H9 (cell line): ENCODE data around the gene DOCK1. TPM values are rescaled to one million over a fixed set of nuclear protein-coding genes. Genes with fewer than 3 reads are reported as not detected.

Experiments used
- DNase-seq: peaks from one replicate; pipeline ENCODE4 v3.0.0-alpha.2; 2017
- H2AFZ ChIP-seq: one replicate; pipeline ENCODE4 v1.6.1; 2013; ENCODE audit warnings: mild to moderate bottlenecking, low read length, control low read depth, moderate library complexity
- H2AK5ac ChIP-seq: 2 replicates; pipeline ENCODE4 v1.6.1; 2013; ENCODE audit warnings: low read length, control low read depth, mixed read lengths; ENCODE audit not compliant: insufficient read length
- H2BK120ac ChIP-seq: one replicate; pipeline ENCODE4 v1.6.1; 2013; ENCODE audit warnings: low read depth, mild to moderate bottlenecking, low read length, control low read depth, inconsistent platforms; ENCODE audit not compliant: poor library complexity, severe bottlenecking
- H2BK12ac ChIP-seq: 2 replicates; pipeline ENCODE4 v1.6.1; 2013; ENCODE audit warnings: low read length, control low read depth, mixed read lengths, low read depth; ENCODE audit not compliant: insufficient read length
- H2BK15ac ChIP-seq: 2 replicates; pipeline ENCODE4 v1.6.1; 2013; ENCODE audit warnings: low read depth, low read length, control low read depth
- H2BK20ac ChIP-seq: one replicate; pipeline ENCODE4 v1.6.1; 2013; ENCODE audit warnings: low read depth, mild to moderate bottlenecking, low read length, control low read depth, inconsistent platforms; ENCODE audit not compliant: poor library complexity, severe bottlenecking
- H2BK5ac ChIP-seq: 2 replicates; pipeline ENCODE4 v1.6.1; 2013; ENCODE audit warnings: low read length, control low read depth, mixed read lengths; ENCODE audit not compliant: insufficient read length
- H3K14ac ChIP-seq: 2 replicates; pipeline ENCODE4 v1.6.1; 2013; ENCODE audit warnings: low read length, control low read depth; ENCODE audit not compliant: insufficient read depth
- H3K18ac ChIP-seq: 2 replicates; pipeline ENCODE4 v1.6.1; 2013; ENCODE audit warnings: low read depth, mild to moderate bottlenecking, mixed read lengths, low read length, control low read depth; ENCODE audit not compliant: insufficient read length
- H3K23ac ChIP-seq: 2 replicates; pipeline ENCODE4 v1.6.1; 2013; ENCODE audit warnings: low read length, control low read depth, mixed read lengths, low read depth; ENCODE audit not compliant: insufficient read length
- H3K23me2 ChIP-seq: 2 replicates; pipeline ENCODE4 v1.6.1; 2013; ENCODE audit warnings: low read depth, mild to moderate bottlenecking, mixed read lengths, low read length, control low read depth; ENCODE audit not compliant: insufficient read length, poor library complexity, severe bottlenecking
- H3K27ac ChIP-seq: 2 replicates; pipeline ENCODE4 v1.5.1; 2013; ENCODE audit warnings: low read length, control low read depth, mixed read lengths, low read depth; ENCODE audit not compliant: insufficient read length
- H3K27me3 ChIP-seq: 2 replicates; pipeline ENCODE4 v1.6.1; 2013; ENCODE audit warnings: low read length, control low read depth, inconsistent platforms; ENCODE audit not compliant: insufficient read depth
- H3K4ac ChIP-seq: 2 replicates; pipeline ENCODE4 v1.6.1; 2013; ENCODE audit warnings: low read depth, mild to moderate bottlenecking, control low read depth, inconsistent platforms, low read length, moderate library complexity
- H3K4me1 ChIP-seq: 2 replicates; pipeline ENCODE4 v1.6.1; 2013; ENCODE audit warnings: low read length, control low read depth, inconsistent platforms; ENCODE audit not compliant: insufficient read depth
- H3K4me2 ChIP-seq: 2 replicates; pipeline ENCODE4 v1.6.1; 2013; ENCODE audit warnings: low read length, control low read depth, mixed read lengths; ENCODE audit not compliant: insufficient read length, insufficient read depth
- H3K56ac ChIP-seq: 2 replicates; pipeline ENCODE4 v1.6.1; 2013; ENCODE audit warnings: low read depth, mild to moderate bottlenecking, mixed read lengths, low read length, control low read depth; ENCODE audit not compliant: insufficient read length
- H3K79me1 ChIP-seq: 2 replicates; pipeline ENCODE4 v1.6.1; 2013; ENCODE audit warnings: low read depth, mild to moderate bottlenecking, moderate library complexity, low read length, control low read depth, inconsistent platforms; ENCODE audit not compliant: insufficient read depth, poor library complexity, severe bottlenecking
- H3K79me2 ChIP-seq: 2 replicates; pipeline ENCODE4 v1.6.1; 2013; ENCODE audit warnings: low read length, control low read depth, inconsistent platforms; ENCODE audit not compliant: insufficient read depth
- H3K9ac ChIP-seq: 2 replicates; pipeline ENCODE4 v1.6.1; 2013; ENCODE audit warnings: low read length, control low read depth, mixed read lengths; ENCODE audit not compliant: insufficient read length; ENCODE audit errors: extremely low read depth
- H3K9me3 ChIP-seq: one replicate; pipeline ENCODE4 v1.6.1; 2013; ENCODE audit warnings: low read depth, low read length, inconsistent platforms; ENCODE audit not compliant: control insufficient read depth
- H3T11ph ChIP-seq: one replicate; pipeline ENCODE4 v1.6.1; 2013; ENCODE audit warnings: mild to moderate bottlenecking, low read length, control low read depth, inconsistent platforms
- H4K20me1 ChIP-seq: one replicate; pipeline ENCODE4 v1.6.1; 2013; ENCODE audit not compliant: control insufficient read depth, insufficient read length, insufficient read depth
- H4K5ac ChIP-seq: 2 replicates; pipeline ENCODE4 v1.6.1; 2013; ENCODE audit warnings: low read depth, mild to moderate bottlenecking, mixed read lengths, low read length, control low read depth; ENCODE audit not compliant: insufficient read length
- H4K8ac ChIP-seq: replicated peaks from 2 replicates; pipeline ENCODE4 v1.6.1; 2013; ENCODE audit warnings: low read length, control low read depth, mixed read lengths, low read depth; ENCODE audit not compliant: insufficient read length
- H4K91ac ChIP-seq: 2 replicates; pipeline ENCODE4 v1.6.1; 2013; ENCODE audit warnings: low read depth, mild to moderate bottlenecking, moderate library complexity, mixed read lengths, low read length, control low read depth; ENCODE audit not compliant: insufficient read length
- H3K27ac Mint-ChIP-seq, 3 experiments: 2 replicates in 2 of 3; 3 replicates in 1 of 3; pipeline ENCODE4 v1.8.0; 2020 to 2021; ENCODE audit warnings: mixed read lengths in 3 of 3, mild to moderate bottlenecking in 1 of 3, moderate library complexity in 1 of 3
- H3K27me3 Mint-ChIP-seq: 2 replicates; pipeline ENCODE4 v1.8.0; 2021; ENCODE audit warnings: low read depth, mild to moderate bottlenecking, moderate library complexity, mixed read lengths
- H3K36me3 Mint-ChIP-seq, 3 experiments: 2 replicates in 2 of 3; 3 replicates in 1 of 3; pipeline ENCODE4 v1.8.0; 2020 to 2021; ENCODE audit warnings: low read depth in 3 of 3, mixed read lengths in 3 of 3; ENCODE audit not compliant: insufficient read depth in 1 of 3
- H3K4me1 Mint-ChIP-seq, 2 experiments: 2 replicates each; pipeline ENCODE4 v1.8.0; 2020; ENCODE audit warnings: mixed read lengths in 2 of 2
- H3K4me3 Mint-ChIP-seq, 2 experiments: 2 replicates in 1 of 2; 3 replicates in 1 of 2; pipeline ENCODE4 v1.8.0; 2020 to 2021; ENCODE audit warnings: mild to moderate bottlenecking in 2 of 2, mixed read lengths in 2 of 2, moderate library complexity in 1 of 2
- H3K9me3 Mint-ChIP-seq, 2 experiments: 2 replicates in 1 of 2; 3 replicates in 1 of 2; pipeline ENCODE4 v1.8.0; 2020; ENCODE audit warnings: mild to moderate bottlenecking in 2 of 2, mixed read lengths in 2 of 2, moderate library complexity in 1 of 2
- CTCF ChIP-seq: fragments of 200-600 bp; sonication (generic); conservative IDR thresholded peaks from 3 replicates; pipeline ENCODE4 v1.8.0; 2021; ENCODE audit warnings: antibody characterized with exemption, mild to moderate bottlenecking
- WGBS: extraction: QIAGEN DNeasy Blood & Tissue Kit; methylation state at CpG from one replicate; pipeline ENCODE4 v1.1.7; 2013; ENCODE audit warnings: missing lambda C conversion rate, low lambda C conversion rate, mixed read lengths; ENCODE audit not compliant: insufficient read length; ENCODE audit errors: extremely low coverage; 5-methylcytosine and 5-hydroxymethylcytosine counted together
- total RNA-seq: library from RNA; stranded (reverse); gene quantifications from 2 replicates; pipeline ENCODE4 v1.2.1, GENCODE V29; 2021

Gene DOCK1
- total RNA-seq, 1 experiment from 2014 or later: 57.0 TPM

- H3K9me3 Mint-ChIP-seq: no peaks in the 10 kb centered on the region
- H3K4me3 Mint-ChIP-seq: no peak overlapping the region
- Histone ChIP-seq H3K27me3 (no peaks in the 10 kb centered on the region), H4K8ac (no peak overlapping the region), H4K20me1 (no peaks in the 10 kb centered on the region), H2BK5ac (no peak overlapping the region), H3K56ac (no peak overlapping the region), H2BK15ac (no peak overlapping the region), H3K14ac (no peak overlapping the region), H2AK5ac (no peak overlapping the region), H3K18ac (no peak overlapping the region), H3K4me2 (no peak overlapping the region), H2BK120ac (no peak overlapping the region), H2BK12ac (no peak overlapping the region), H4K91ac (no peak overlapping the region), H3K4ac (no peak overlapping the region), H2BK20ac (no peak overlapping the region), H3T11ph (no peak overlapping the region), H2AFZ (no peak overlapping the region), H3K23ac (no peak overlapping the region), H3K9ac (no peak overlapping the region), H3K27ac (no peak overlapping the region), H3K79me1 (no peaks in the 10 kb centered on the region), H3K79me2 (no peaks in the 10 kb centered on the region), H4K5ac (no peak overlapping the region), H3K4me1 (no peaks in the 10 kb centered on the region), H3K9me3 (no peaks in the 10 kb centered on the region), H3K23me2 (no peaks in the 10 kb centered on the region)
- WGBS: no CpG with 5 or more reads among the region's 6 CpGs
- no peak for TF ChIP-seq CTCF
- H3K27me3 Mint-ChIP-seq: no peaks in the 10 kb centered on the region
- no peaks in the 10 kb centered on the region for H3K36me3 Mint-ChIP-seq
- no peak overlapping the region for H3K27ac Mint-ChIP-seq
- H3K4me1 Mint-ChIP-seq: no peaks in the 10 kb centered on the region
- no peak for DNase-seq
Observed at GRCh38 chr10:127162841-127163240, 257.6 kb downstream of the DOCK1 start.
